AG04449 (cell line): ENCODE data around the gene UBE2J2.

Source experiments
- CTCF ChIA-PET: fragments of 350-600 bp; formaldehyde crosslinking; extraction: SDS; loops from one replicate; lab custom pipeline; 2021; ENCODE audit warnings: antibody characterized with exemption; lab: Yijun Ruan, JAX
- POLR2A ChIA-PET: fragments of 400-600, 350-600 bp; formaldehyde crosslinking; extraction: SDS; loops from one replicate; lab custom pipeline; 2020; ENCODE audit warnings: antibody characterized with exemption, inconsistent platforms; lab: Yijun Ruan, JAX
- DNase-seq: peaks from one replicate; pipeline ENCODE4 v3.0.0-alpha.2; 2010; ENCODE audit warnings: low read depth, low spot score
- H3K4me3 ChIP-seq: 2 replicates; pipeline ENCODE4 v1.5.1; 2011; ENCODE audit warnings: low read depth, mild to moderate bottlenecking, control low read depth, low read length
- CTCF ChIP-seq: IDR thresholded peaks from one replicate; pipeline ENCODE4 v1.5.1; 2011; ENCODE audit warnings: mild to moderate bottlenecking, moderate library complexity, low read length, control low read depth, inconsistent platforms; ENCODE audit not compliant: insufficient read depth; ENCODE audit errors: missing control alignments

UBE2J2 gene

GRCh38 chr1:1298861-1299685 lies 25.4 kb upstream of the UBE2J2 start:
- POLR2A ChIA-PET, result no interaction called here

DNA sequence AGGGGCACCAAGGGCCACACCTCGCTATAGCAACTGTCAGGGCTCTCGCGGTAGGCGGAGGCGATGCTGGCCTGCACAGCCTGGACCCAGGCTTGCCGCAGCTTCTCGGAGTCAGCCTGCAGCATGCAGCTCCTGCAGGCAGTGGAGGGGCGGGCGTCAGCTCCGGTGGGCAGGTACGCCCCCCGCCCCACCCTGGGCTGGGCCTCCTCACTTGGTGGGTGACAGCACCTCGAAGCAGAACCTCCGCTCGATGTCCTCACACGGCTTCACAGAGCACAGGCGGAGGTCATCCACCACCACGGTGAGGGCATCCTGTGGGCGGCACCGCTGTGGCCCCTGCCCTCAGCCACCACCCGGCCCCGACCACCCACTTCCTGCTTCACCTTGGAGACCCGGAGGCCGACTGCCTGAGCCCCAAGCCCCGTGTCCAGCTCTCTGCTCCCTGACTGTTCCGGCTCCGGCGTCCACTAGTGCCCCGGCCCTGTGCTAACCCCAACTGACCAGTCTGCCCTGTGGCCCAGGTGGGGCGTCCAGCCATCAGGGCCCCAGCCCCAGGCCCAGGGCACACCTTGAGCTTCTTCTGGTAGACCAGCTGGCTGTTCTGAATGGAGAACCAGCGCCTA lies 24.3 kb upstream of the UBE2J2 start:
- no peak overlapping the region for H3K4me3 ChIP-seq
- CTCF ChIA-PET, result no interaction called here
- POLR2A ChIA-PET, result no interaction called here
- no peak for TF ChIP-seq CTCF
- no peak for DNase-seq

More at GRCh38 chr1:1298861-1299685, 25.4 kb upstream of the UBE2J2 start:
- TF ChIP-seq CTCF, result no peak
- CTCF ChIA-PET, result interaction anchor here (1.5 kb wide), 1 partner anchor 9 kb away, joined by 8 read pairs; no protein-coding TSS in a partner anchor
- H3K4me3 ChIP-seq, result no peak overlapping the region
- DNase-seq, result no peak

DNA sequence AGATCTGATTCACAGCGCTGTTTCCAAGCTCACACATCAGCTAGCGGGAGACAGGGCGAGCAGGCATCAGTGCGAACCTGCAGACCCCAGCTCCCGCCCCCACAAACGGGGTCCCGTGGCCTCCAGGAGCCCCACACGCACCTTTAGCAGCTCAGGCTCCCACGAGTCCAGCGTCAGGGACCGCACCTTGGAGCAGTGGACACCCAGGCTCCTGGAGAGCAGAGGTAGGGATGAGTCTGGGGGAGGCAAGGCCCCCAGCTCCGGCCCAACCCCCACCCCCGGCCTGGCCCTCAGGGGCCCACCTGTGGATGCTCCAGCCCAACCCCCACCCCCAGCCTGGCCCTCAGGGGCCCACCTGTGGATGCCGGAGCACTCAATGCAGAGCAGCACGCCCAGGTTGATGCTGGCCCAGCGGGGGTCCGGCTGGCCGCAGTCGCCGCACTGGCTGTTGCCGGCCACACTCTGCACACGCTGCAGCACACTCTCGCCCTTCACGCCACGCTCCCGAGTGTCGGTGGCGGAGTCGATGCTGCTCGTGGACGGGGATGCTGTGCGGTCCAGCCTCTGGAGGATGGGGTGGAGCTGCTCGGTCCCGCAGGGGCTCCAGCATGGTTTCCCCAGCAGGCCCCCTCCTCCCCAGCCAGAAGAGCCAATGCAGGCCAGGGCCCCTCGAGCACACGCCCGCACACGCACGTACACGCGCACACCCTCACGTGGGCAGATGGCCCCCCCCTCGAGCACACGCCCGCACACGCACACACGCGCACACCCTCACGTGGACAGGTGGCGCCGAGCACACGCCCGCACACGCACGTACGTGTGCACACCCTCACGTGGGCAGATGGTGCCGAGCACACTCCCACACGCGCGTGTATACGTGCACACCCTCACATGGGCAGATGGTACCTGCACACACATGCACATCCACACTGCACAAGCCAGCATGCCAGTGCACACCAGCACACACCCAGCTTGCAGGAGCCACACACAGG lies 22.7 kb upstream of the UBE2J2 start:
- ChIA-PET CTCF (interaction anchor here (0.6 to 2.1 kb wide), 2 partner anchors 13 to 174 kb away, joined by 3 to 13 read pairs; no protein-coding TSS in a partner anchor), POLR2A (no interaction called here)
- no peak overlapping the region for H3K4me3 ChIP-seq
- no peak for DNase-seq
- no peak for TF ChIP-seq CTCF

DNA sequence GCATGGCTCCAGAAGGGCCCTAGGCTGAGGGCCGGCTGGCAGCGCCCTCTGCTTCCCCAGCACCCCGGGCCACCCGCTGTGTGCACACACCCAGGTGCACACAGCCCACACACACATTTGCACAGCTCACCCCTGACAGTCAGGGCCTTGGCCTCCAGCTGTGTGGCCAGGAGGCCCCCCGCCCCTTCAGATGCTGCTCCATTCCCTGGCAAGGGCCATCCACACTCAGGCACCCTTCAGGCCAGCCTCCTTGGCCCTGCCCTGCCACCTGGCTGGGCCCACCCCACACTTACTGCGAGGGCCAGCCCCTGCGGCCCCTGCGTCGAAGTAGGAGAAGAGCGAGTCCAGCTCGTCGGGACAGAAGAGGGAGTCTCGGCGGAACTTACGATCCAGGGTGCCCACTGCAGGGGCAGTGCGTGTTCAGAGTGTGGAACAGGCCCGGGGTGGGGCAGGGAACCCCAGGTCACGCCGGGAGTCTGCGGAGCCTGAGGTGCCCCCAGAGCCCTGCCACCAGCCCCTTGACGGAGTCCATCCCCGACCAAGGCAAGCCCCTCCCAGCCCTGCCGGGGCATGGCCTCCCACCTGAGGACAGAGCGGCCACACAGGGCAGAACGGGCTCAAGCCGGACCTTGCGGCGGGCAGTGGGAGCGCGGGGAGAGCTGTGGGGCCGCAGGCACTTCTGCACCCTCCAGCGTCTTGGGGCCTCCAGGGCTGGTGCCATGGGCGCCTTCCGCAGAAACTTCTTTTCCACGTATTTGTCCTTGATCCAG lies 21.7 kb upstream of the UBE2J2 start:
- ChIA-PET POLR2A (interaction anchor here (1.0 kb wide), 1 partner anchor 10 kb away, joined by 3 read pairs; no protein-coding TSS in a partner anchor), CTCF (interaction anchor here (0.6 to 2.1 kb wide), 2 partner anchors 14 to 173 kb away, joined by 3 to 13 read pairs; no protein-coding TSS in a partner anchor)
- DNase-seq, result no peak
- TF ChIP-seq CTCF, result no peak
- H3K4me3 ChIP-seq, result no peak overlapping the region

DNA sequence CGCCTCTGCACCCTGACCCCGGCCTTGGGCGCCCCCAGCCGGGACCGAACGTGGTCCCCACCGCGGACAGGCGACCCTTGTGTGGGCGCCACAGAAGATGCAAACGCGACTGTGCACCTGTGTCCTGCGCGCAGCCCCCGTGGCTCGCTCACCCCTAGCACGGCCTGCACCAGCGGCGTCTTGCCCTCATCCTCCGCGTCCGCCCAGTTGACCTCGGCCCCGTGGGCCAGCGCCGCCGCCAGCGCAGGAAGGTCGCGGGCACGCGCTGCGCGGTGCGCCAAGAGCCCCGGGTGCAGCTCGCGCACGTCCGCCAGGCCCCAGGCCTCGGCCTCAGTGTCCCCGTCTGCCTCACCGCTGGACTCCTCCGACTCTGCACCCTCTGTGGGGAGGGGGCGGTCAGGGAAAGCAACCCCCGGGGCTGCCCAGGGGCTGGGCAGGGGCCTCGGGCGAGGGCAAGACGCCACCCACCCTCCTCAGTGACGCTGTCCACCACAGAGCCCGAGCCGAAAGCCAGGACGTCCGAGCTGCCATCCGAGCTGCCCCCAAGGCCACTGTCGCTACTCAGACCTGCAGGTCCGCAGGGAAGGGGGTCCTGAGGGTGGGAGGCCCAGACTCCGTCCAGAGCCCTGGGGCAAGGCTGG lies 20.7 kb upstream of the UBE2J2 start:
- POLR2A ChIA-PET, result interaction anchor here (0.8 to 1.0 kb wide), 2 partner anchors 11 to 16 kb away, joined by 3 read pairs; no protein-coding TSS in a partner anchor
- no peak for DNase-seq
- TF ChIP-seq CTCF, result no peak
- H3K4me3 ChIP-seq, result no peak overlapping the region
- CTCF ChIA-PET, result interaction anchor here (0.5 to 2.1 kb wide), 2 partner anchors 172 to 312 kb away, joined by 3 to 13 read pairs; partner anchors contain the start of gene PERM1
